GM23338 (cell line): ENCODE measurements around the gene KYNU.

Source experiments
- CTCF ChIP-seq, 2 experiments: fragments of 200-600 bp in 1 of 2; sonication (generic) in 1 of 2; conservative IDR thresholded peaks; 2 replicates each; pipeline versions ENCODE4 v1.5.1 to v1.6.1; 2016 to 2017; ENCODE audit warnings: antibody characterized with exemption in 2 of 2, low read depth in 2 of 2, mild to moderate bottlenecking in 2 of 2, moderate library complexity in 1 of 2
- POLR2AphosphoS5 ChIP-seq: IDR thresholded peaks from 2 replicates; pipeline ENCODE4 v1.6.1; 2016; ENCODE audit warnings: antibody characterized with exemption, low read depth
- TF ChIP-seq, protein P1 (sequence below): IDR thresholded peaks from 2 replicates; pipeline ENCODE4 v1.6.1; 2016; ENCODE audit warnings: antibody characterized with exemption

- no peak for TF ChIP-seq CTCF (conservative IDR thresholded peaks at IDR 0.05; ENCODE audit: low read depth in 2 of 2)
- TF ChIP-seq, protein P1, sequence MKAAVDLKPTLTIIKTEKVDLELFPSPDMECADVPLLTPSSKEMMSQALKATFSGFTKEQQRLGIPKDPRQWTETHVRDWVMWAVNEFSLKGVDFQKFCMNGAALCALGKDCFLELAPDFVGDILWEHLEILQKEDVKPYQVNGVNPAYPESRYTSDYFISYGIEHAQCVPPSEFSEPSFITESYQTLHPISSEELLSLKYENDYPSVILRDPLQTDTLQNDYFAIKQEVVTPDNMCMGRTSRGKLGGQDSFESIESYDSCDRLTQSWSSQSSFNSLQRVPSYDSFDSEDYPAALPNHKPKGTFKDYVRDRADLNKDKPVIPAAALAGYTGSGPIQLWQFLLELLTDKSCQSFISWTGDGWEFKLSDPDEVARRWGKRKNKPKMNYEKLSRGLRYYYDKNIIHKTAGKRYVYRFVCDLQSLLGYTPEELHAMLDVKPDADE, result no peak
- TF ChIP-seq POLR2AphosphoS5, result no peak
Measured at GRCh38 chr2:143056550-143056949, 179.1 kb downstream of the KYNU start.
